D721Med (cell line): ENCODE data around the gene TACC3.

Experiments used
- DNase-seq: peaks from one replicate; pipeline ENCODE4 v3.0.0; 2011; ENCODE audit warnings: low spot score; ENCODE audit not compliant: insufficient read length
- FAIRE-seq: peaks from 2 replicates; lab custom pipeline; 2011; peaks lifted over from hg19 to GRCh38; lab: Jason Lieb, UNC
- TF ChIP-seq, protein P1 (sequence below): IDR thresholded peaks from 2 replicates; pipeline ENCODE4 v1.5.1; 2012; ENCODE audit warnings: mild to moderate bottlenecking, control low read depth; ENCODE audit not compliant: insufficient read depth; ENCODE audit errors: missing control alignments

Gene TACC3

DNA sequence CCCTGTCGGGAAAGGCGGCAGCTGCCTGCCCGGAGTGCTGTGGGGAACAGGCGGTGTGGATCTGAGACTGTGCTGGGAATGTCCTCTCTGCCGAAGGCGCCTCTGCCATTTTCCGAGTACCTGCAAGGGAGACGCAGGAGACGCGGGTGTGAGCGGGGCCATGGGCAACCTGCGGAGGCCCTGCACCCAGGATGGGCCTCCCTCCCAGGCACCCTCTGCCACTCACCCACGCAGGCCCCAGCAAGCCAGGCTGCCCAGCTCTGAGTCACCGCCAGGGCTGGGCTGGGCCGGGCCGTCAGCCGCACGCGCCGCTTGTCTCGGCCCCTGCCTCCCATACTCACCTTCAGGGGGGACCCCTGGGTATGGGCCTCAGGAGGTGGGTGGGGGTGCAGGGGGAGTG lies 68.2 kb downstream of the TACC3 start:
- no peak for FAIRE-seq
- TF ChIP-seq, protein P1, sequence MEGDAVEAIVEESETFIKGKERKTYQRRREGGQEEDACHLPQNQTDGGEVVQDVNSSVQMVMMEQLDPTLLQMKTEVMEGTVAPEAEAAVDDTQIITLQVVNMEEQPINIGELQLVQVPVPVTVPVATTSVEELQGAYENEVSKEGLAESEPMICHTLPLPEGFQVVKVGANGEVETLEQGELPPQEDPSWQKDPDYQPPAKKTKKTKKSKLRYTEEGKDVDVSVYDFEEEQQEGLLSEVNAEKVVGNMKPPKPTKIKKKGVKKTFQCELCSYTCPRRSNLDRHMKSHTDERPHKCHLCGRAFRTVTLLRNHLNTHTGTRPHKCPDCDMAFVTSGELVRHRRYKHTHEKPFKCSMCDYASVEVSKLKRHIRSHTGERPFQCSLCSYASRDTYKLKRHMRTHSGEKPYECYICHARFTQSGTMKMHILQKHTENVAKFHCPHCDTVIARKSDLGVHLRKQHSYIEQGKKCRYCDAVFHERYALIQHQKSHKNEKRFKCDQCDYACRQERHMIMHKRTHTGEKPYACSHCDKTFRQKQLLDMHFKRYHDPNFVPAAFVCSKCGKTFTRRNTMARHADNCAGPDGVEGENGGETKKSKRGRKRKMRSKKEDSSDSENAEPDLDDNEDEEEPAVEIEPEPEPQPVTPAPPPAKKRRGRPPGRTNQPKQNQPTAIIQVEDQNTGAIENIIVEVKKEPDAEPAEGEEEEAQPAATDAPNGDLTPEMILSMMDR: no peak

DNA sequence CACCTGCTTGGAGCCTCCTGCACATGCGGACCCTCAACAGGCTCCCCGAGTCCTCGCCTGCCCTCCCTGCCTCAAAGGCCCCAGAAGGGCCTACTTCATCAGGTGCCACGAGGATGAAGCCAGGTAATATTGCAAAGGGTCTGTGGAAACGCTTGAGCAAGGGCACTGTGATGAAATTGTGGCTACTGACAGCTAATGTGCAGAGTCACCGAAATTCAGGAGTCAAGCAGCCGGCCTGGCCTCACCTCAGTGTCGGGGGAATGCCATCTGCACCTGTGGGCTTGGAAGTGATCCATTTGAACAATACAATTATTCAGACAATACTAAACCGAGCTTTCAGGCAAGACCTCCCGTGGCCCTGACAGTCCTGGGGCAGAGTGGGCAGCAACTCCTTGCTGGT lies 68.7 kb downstream of the TACC3 start:
- DNase-seq: no peak
- TF ChIP-seq, protein P1: no peak
- no peak for FAIRE-seq

More for the DNA sequence above, 68.2 kb downstream of the TACC3 start:
- no peak for DNase-seq

GRCh38 chr4:1792158-1792831 lies 71.0 kb downstream of the TACC3 start:
- TF ChIP-seq, protein P1: no peak
- FAIRE-seq: no peak
- no peak for DNase-seq

GRCh38 chr4:1792832-1793495 lies 71.6 kb downstream of the TACC3 start, which contains the start of gene FGFR3:
TSS of gene FGFR3 (plus strand) at chr4:1793293. CDS start at chr4:1793935, 642 bp downstream.
- TF ChIP-seq, protein P1: no peak
- FAIRE-seq: no peak
- DNase-seq: peak; percentile 98

GRCh38 chr4:1793496-1793840 lies 72.1 kb downstream of the TACC3 start:
- TF ChIP-seq, protein P1: no peak
- DNase-seq (no peak), FAIRE-seq (no peak)

- no peak for DNase-seq
- no peak for FAIRE-seq
- TF ChIP-seq, protein P1: no peak
Measured at GRCh38 chr4:1793940-1794808, 72.9 kb downstream of the TACC3 start.
